Parathyroid adenoma (tissue), 2 donors: ENCODE results near the gene MAPK1.

Experiments
- H2AFZ ChIP-seq: fragments of 300-600 bp; sonication (generic); one replicate; pipeline ENCODE4 v1.7.0; 2017; ENCODE audit warnings: antibody characterized with exemption, mild to moderate bottlenecking
- H3K27ac ChIP-seq: fragments of 300-600 bp; sonication (generic); one replicate; pipeline ENCODE4 v1.7.0; 2017
- H3K27me3 ChIP-seq: fragments of 300-600 bp; sonication (generic); one replicate; pipeline ENCODE4 v1.7.0; 2017; ENCODE audit warnings: low read length; ENCODE audit not compliant: control insufficient read depth, insufficient read depth
- H3K36me3 ChIP-seq: fragments of 300-600 bp; sonication (generic); one replicate; pipeline ENCODE4 v1.7.0; 2017; ENCODE audit warnings: low read length; ENCODE audit not compliant: control insufficient read depth, insufficient read depth
- H3K4me1 ChIP-seq: fragments of 300-600 bp; sonication (generic); one replicate; pipeline ENCODE4 v1.7.0; 2017; ENCODE audit warnings: control low read depth
- H3K4me2 ChIP-seq: fragments of 300-600 bp; sonication (generic); one replicate; pipeline ENCODE4 v1.7.0; 2017; ENCODE audit warnings: low read length
- H3K4me3 ChIP-seq: fragments of 300-600 bp; sonication (generic); one replicate; pipeline ENCODE4 v1.7.0; 2017; ENCODE audit warnings: low read depth, low read length
- H3K79me2 ChIP-seq: fragments of 300-600 bp; sonication (generic); one replicate; pipeline ENCODE4 v1.7.0; 2017; ENCODE audit warnings: control low read depth
- H3K9ac ChIP-seq: fragments of 300-600 bp; sonication (generic); one replicate; pipeline ENCODE4 v1.7.0; 2017; ENCODE audit warnings: mild to moderate bottlenecking
- H3K9me3 ChIP-seq: fragments of 300-600 bp; sonication (generic); one replicate; pipeline ENCODE4 v1.7.0; 2017; ENCODE audit warnings: low read length; ENCODE audit not compliant: control insufficient read depth
- TF ChIP-seq, protein P1 (sequence below): fragments of 300-600 bp; sonication (generic); IDR thresholded peaks from one replicate; pipeline ENCODE4 v1.7.0; 2017; ENCODE audit warnings: antibody characterized with exemption, mild to moderate bottlenecking
- donor health status: primary hyperparathyroidism.

MAPK1 gene

GRCh38 chr22:21708960-21709359 is 158.5 kb downstream of the MAPK1 start:
- no peak overlapping the region for H3K27ac ChIP-seq
- no peak overlapping the region for H2AFZ ChIP-seq
- H3K9me3 ChIP-seq: no peaks in the 10 kb centered on the region
- TF ChIP-seq, protein P1, sequence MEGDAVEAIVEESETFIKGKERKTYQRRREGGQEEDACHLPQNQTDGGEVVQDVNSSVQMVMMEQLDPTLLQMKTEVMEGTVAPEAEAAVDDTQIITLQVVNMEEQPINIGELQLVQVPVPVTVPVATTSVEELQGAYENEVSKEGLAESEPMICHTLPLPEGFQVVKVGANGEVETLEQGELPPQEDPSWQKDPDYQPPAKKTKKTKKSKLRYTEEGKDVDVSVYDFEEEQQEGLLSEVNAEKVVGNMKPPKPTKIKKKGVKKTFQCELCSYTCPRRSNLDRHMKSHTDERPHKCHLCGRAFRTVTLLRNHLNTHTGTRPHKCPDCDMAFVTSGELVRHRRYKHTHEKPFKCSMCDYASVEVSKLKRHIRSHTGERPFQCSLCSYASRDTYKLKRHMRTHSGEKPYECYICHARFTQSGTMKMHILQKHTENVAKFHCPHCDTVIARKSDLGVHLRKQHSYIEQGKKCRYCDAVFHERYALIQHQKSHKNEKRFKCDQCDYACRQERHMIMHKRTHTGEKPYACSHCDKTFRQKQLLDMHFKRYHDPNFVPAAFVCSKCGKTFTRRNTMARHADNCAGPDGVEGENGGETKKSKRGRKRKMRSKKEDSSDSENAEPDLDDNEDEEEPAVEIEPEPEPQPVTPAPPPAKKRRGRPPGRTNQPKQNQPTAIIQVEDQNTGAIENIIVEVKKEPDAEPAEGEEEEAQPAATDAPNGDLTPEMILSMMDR: no peak
- no peaks in the 10 kb centered on the region for H3K36me3 ChIP-seq
- H3K4me2 ChIP-seq: no peak overlapping the region
- H3K9ac ChIP-seq: no peak overlapping the region
- no peak overlapping the region for H3K4me3 ChIP-seq
- H3K79me2 ChIP-seq: no peaks in the 10 kb centered on the region
- peaks cover 1% of the 10 kb centered on the region for H3K4me1 ChIP-seq
- no peaks in the 10 kb centered on the region for H3K27me3 ChIP-seq

GRCh38 chr22:21707677-21708076 is 159.8 kb downstream of the MAPK1 start:
- Histone ChIP-seq H3K27me3 (no peaks in the 10 kb centered on the region), H3K4me2 (no peak overlapping the region), H3K4me3 (no peak overlapping the region), H3K4me1 (no peaks in the 10 kb centered on the region), H3K27ac (no peak overlapping the region), H2AFZ (no peak overlapping the region), H3K9me3 (no peaks in the 10 kb centered on the region), H3K79me2 (no peaks in the 10 kb centered on the region), H3K9ac (no peak overlapping the region), H3K36me3 (no peaks in the 10 kb centered on the region)
- TF ChIP-seq, protein P1: no peak
